Measurements from ENCODE around the gene APOL2.

- TF ChIP-seq EP300 (IDR thresholded peaks at IDR 0.05; ENCODE audit: low read depth): no peak
- TF ChIP-seq CTCF (IDR thresholded peaks at IDR 0.05): no peak
- TF ChIP-seq POLR2A (IDR thresholded peaks at IDR 0.05): no peak
Measured at GRCh38 chr22:36218648-36219193, 20.6 kb downstream of the APOL2 start.

Data from transverse colon (tissue), 3 donors.